Dorsolateral prefrontal cortex (tissue), 118 donors: ENCODE results near the gene TUNAR. TPM values are rescaled to one million over a fixed set of nuclear protein-coding genes. Genes with fewer than 3 reads are reported as not detected.

ENCODE experiments used
- total RNA-seq, 120 experiments: library from RNA; stranded (reverse); gene quantifications; one replicate each; pipeline versions ENCODE4 v1.2.3 to v1.2.4, GENCODE V29; 2022

The TUNAR gene
- total RNA-seq, 120 experiments from 2014 or later: 1.8 to 42.9 (median 14.1) TPM

Other genes starting within 250 kb of the TUNAR start
- not detected for gene TCL1B, start 190.4 kb upstream of the TUNAR start, total RNA-seq
- under 1 TPM in 1 of 120 experiments, not detected in 119; 0.47 TPM for gene TCL1A, start 162.7 kb upstream of the TUNAR start, total RNA-seq
- 100 to 1,000 TPM in 116 of 120 experiments, 10 to 100 TPM in 4; 92.3 to 230 (median 143) TPM for gene C14orf132, start 162.5 kb downstream of the TUNAR start, total RNA-seq